ENCODE measurements around the gene ADGRL3. TPM values are rescaled to one million over a fixed set of nuclear protein-coding genes. Genes with fewer than 3 reads are reported as not detected.

The ADGRL3 gene
- polyA plus RNA-seq, 1 experiment, result 0.35 TPM

DNA sequence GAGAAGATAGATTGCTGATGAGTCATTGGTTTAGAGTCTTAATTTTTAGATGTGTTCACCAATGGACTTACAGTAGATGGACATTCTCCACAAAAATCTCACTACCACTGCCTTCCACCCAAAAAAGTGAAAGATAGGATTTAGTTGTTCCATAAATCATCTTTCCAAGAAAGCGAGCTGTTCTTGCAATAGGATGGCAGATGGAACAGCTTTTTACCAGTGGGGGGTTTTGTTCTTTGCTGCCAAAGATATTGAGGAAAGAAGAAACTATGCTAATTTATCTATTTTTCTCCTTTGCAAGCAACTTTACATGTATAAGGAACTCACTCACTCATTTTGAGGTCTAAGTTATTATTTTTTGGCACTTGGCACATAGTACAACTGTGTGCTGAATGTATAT, 109.5 kb downstream of the ADGRL3 start:
- Histone ChIP-seq H3K27me3 (ENCODE audit: control insufficient read depth, insufficient read depth, low read length) (no peaks in the 10 kb centered on the region), H3K4me3 (ENCODE audit: low read depth, low read length) (no peak overlapping the region), H3K9me3 (ENCODE audit: control insufficient read depth, insufficient read depth, low read length) (no peaks in the 10 kb centered on the region), H3K27ac (ENCODE audit: low read depth, low read length) (no peak overlapping the region)
- POLR2A ChIA-PET, result no interaction called here
- TF ChIP-seq, protein P1, sequence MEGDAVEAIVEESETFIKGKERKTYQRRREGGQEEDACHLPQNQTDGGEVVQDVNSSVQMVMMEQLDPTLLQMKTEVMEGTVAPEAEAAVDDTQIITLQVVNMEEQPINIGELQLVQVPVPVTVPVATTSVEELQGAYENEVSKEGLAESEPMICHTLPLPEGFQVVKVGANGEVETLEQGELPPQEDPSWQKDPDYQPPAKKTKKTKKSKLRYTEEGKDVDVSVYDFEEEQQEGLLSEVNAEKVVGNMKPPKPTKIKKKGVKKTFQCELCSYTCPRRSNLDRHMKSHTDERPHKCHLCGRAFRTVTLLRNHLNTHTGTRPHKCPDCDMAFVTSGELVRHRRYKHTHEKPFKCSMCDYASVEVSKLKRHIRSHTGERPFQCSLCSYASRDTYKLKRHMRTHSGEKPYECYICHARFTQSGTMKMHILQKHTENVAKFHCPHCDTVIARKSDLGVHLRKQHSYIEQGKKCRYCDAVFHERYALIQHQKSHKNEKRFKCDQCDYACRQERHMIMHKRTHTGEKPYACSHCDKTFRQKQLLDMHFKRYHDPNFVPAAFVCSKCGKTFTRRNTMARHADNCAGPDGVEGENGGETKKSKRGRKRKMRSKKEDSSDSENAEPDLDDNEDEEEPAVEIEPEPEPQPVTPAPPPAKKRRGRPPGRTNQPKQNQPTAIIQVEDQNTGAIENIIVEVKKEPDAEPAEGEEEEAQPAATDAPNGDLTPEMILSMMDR (IDR thresholded peaks at IDR 0.05; ENCODE audit: low read depth, low read length), result no peak
- DNase-seq (ENCODE audit: low read depth, low spot score), result no peak
- CTCF ChIA-PET, result no interaction called here

DNA sequence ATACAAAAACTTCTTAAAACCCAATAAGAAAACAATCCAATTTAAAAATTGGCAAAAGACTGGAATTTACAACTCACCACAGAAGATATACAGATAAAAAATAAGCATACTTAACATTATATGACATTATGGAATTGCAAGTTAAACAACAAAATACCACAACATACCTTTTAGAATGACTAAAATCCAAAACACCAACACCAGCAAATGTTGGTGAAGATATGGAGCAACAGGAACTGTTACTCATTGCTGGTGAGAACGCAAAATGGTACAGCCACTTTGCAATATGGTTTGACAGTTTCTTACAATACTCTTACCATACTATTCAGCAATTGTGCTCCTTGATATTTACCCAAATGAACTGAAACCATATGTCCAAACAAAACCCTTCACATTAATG, 112.4 kb downstream of the ADGRL3 start:
- no peak for DNase-seq (ENCODE audit: low read depth, low spot score)
- no peak overlapping the region for H3K4me3 ChIP-seq (ENCODE audit: low read depth, low read length)
- no peaks in the 10 kb centered on the region for H3K27me3 ChIP-seq (ENCODE audit: control insufficient read depth, insufficient read depth, low read length)
- no peak overlapping the region for H3K27ac ChIP-seq (ENCODE audit: low read depth, low read length)
- H3K9me3 ChIP-seq (ENCODE audit: control insufficient read depth, insufficient read depth, low read length), result no peaks in the 10 kb centered on the region
- TF ChIP-seq, protein P1 (IDR thresholded peaks at IDR 0.05; ENCODE audit: low read depth, low read length), result no peak
- POLR2A ChIA-PET, result no interaction called here
- CTCF ChIA-PET, result no interaction called here

DNA sequence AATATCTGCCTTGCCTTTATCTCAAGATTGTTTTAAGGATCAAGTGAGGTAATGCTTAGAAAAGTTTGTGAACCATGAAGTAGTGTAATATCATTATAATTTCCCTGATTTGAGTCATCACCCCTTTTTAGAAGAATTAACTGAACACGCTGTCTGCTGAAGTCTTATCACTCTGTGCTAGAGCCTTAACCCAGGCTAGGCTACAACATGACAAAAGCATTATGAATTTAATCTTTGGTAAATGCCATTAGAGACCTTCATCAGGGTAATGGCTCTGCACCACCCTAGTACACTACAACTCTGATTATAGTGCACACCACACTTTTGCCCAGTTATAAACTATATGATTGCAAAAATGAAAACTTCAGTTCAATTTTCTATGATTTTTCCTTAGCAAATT, 118.3 kb downstream of the ADGRL3 start:
- Histone ChIP-seq H3K27ac (ENCODE audit: low read depth, low read length) (no peak overlapping the region), H3K9me3 (ENCODE audit: control insufficient read depth, insufficient read depth, low read length) (no peaks in the 10 kb centered on the region), H3K4me3 (ENCODE audit: low read depth, low read length) (no peak overlapping the region), H3K27me3 (ENCODE audit: control insufficient read depth, insufficient read depth, low read length) (no peaks in the 10 kb centered on the region)
- TF ChIP-seq, protein P1 (IDR thresholded peaks at IDR 0.05; ENCODE audit: low read depth, low read length), result no peak
- POLR2A ChIA-PET, result no interaction called here
- no peak for DNase-seq (ENCODE audit: low read depth, low spot score)
- CTCF ChIA-PET, result no interaction called here

DNA sequence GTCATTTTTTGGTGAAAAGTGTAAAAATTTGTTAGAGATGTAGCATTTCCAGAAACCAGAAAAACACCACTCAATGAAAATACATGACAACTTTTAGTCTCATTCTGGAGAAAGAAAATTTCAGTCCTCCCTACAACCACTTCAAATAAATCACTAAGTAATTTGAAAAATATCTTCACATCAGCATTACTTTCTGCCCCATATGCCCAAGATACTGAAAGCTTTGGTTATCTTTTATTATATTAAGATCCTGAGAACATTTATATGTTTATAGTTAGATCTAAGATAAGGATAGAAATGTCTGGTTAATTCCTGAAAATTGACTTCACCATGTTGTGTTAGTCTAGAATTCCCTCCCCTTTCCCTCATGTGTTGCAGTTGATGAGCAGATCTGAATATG, 119.0 kb downstream of the ADGRL3 start:
- CTCF ChIA-PET, result no interaction called here
- Histone ChIP-seq H3K4me3 (ENCODE audit: low read depth, low read length) (no peak overlapping the region), H3K27me3 (ENCODE audit: control insufficient read depth, insufficient read depth, low read length) (no peaks in the 10 kb centered on the region), H3K9me3 (ENCODE audit: control insufficient read depth, insufficient read depth, low read length) (no peaks in the 10 kb centered on the region), H3K27ac (ENCODE audit: low read depth, low read length) (no peak overlapping the region)
- TF ChIP-seq, protein P1 (IDR thresholded peaks at IDR 0.05; ENCODE audit: low read depth, low read length), result no peak
- POLR2A ChIA-PET, result no interaction called here
- DNase-seq (ENCODE audit: low read depth, low spot score), result no peak

DNA sequence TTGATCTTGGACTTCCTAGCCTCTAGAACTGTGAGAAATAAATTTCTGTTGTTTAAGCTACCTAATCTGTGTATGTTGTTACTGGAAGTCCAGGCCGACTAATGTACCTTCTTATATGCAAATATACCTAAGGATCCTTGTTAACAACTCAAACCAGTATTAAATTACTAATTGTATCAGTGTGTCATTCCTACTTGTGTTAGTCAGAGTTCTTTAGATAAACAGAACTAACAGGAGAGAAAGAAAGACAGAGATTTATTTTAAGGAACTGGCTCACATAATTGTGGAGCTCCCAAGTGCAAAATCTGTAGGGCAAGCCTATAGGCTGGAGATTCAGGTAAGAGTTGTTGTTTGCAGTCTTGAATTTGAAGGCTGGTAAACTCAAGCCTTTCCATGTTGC, 120.0 kb downstream of the ADGRL3 start:
- Histone ChIP-seq H3K4me3 (ENCODE audit: low read depth, low read length) (no peak overlapping the region), H3K9me3 (ENCODE audit: control insufficient read depth, insufficient read depth, low read length) (no peaks in the 10 kb centered on the region), H3K27ac (ENCODE audit: low read depth, low read length) (no peak overlapping the region), H3K27me3 (ENCODE audit: control insufficient read depth, insufficient read depth, low read length) (no peaks in the 10 kb centered on the region)
- DNase-seq (ENCODE audit: low read depth, low spot score), result no peak
- POLR2A ChIA-PET, result no interaction called here
- TF ChIP-seq, protein P1 (IDR thresholded peaks at IDR 0.05; ENCODE audit: low read depth, low read length), result no peak
- CTCF ChIA-PET, result interaction anchor here (0.6 kb wide), 1 partner anchor 88 kb away, joined by 4 read pairs; no protein-coding TSS in a partner anchor
